ENCODE data around the gene MEFV.

The MEFV gene

GRCh38 chr16:3256146-3256865, at the start of gene MEFV:
Gene MEFV (minus strand): TSS chr16:3256633. CDS start chr16:3256587, 46 bp downstream.
- TF ChIP-seq, protein P1, sequence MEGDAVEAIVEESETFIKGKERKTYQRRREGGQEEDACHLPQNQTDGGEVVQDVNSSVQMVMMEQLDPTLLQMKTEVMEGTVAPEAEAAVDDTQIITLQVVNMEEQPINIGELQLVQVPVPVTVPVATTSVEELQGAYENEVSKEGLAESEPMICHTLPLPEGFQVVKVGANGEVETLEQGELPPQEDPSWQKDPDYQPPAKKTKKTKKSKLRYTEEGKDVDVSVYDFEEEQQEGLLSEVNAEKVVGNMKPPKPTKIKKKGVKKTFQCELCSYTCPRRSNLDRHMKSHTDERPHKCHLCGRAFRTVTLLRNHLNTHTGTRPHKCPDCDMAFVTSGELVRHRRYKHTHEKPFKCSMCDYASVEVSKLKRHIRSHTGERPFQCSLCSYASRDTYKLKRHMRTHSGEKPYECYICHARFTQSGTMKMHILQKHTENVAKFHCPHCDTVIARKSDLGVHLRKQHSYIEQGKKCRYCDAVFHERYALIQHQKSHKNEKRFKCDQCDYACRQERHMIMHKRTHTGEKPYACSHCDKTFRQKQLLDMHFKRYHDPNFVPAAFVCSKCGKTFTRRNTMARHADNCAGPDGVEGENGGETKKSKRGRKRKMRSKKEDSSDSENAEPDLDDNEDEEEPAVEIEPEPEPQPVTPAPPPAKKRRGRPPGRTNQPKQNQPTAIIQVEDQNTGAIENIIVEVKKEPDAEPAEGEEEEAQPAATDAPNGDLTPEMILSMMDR (IDR thresholded peaks at IDR 0.05; ENCODE audit: low read depth, low read length) = no peak
- H3K4me3 ChIP-seq (ENCODE audit: low read depth, low read length) = no peak within 1 kb of the TSS

DNA sequence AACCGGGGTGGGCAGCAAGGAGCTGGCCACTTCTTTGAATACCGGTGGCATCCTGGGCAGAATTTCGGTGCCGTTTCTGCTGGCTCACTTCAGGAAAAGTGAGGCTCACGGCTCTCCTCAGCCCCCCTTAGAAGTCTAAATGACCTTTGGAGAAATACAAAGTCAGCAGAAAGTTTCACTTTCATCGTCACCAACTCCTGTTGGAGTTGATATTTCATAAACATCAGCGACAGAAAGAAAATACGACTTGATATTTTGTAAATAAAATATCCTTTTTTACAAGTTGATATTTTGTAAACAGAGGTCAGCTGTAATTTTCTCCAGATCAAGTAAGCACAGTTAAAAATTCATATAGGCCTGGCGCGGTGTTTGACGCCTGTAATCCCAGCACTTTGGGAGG, 49.6 kb upstream of the MEFV start:
- peak overlapping the region; percentile 77 for H3K4me3 ChIP-seq (ENCODE audit: low read depth, low read length)
- TF ChIP-seq, protein P1 (IDR thresholded peaks at IDR 0.05; ENCODE audit: low read depth, low read length) = no peak

DNA sequence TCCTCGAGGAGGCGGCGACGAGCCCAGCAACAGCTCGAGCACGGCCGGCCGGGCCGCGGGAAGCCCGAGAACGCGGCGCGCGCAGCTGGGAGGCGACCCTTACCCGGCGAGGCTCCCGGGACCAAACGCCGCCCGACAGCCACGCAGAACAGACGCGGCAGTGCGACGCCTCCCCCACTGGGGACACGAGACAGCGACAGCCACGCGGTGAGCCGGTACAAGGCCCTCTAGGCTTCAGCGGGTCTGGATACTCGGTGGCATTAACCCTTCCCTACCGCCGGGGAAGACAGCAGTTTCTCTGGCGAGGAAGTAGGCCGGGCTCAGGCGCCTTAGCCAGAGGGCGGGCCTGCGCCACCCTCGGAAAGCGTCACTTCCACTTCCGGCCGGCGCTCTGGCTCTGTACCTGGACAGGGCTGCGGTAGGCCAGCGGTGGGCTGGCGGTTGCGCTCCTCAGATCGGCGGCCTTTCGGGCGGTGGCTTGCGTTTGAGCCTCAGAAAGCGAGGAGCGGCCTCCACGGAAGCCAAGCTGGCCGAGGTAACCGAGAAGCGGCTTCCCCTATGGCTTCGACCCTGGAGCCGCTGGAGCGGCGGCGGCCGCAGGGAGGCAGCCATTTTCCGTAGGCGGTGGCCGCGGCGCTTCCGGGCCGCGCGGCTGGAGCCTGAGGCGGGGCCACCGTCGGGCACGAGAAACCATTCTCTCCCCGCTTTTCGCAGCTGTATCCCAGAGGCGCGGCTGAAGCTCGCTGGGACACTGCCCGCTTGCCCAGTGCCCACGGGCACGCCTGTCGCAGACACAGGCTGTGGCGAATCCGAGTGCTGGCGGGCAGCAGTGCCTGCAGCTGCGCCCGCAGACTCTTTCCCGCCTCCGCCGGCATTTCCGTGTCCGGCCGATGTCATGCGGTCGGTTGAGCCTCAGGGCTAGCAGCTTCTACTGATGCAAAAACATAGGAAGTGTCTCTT, 49.0 kb upstream of the MEFV start, which contains the start of the genes TIGD7 and ZNF75A:
Gene TIGD7 (minus strand): TSS at position 322 of the 960 bp plus-strand sequence. CDS start 4,816 bp downstream, outside the sequence.
Gene ZNF75A (plus strand): TSS at position 389 of the 960 bp plus-strand sequence. CDS start 2,932 bp downstream, outside the sequence.
- TF ChIP-seq, protein P1 (IDR thresholded peaks at IDR 0.05; ENCODE audit: low read depth, low read length) = no peak
- H3K4me3 ChIP-seq (ENCODE audit: low read depth, low read length) = peak within 1 kb of the TSS; percentile 77

DNA sequence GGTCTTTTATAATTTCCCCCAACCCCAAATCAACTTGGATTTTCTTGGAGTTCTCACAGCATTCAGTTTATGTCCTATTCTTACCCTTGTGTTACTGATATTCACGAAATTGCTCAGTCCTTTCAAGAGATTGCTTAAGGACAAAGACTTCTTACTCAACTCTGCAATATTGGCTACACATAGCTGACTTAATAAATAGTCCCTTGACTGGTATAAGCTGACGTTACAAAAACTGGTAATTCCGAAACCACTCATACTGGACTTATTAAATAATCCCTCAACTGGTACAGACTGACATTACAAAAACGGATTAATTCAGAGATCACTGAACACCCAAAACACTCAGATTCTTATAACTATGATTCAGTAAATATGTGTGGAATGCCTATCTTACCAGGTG, 47.9 kb upstream of the MEFV start:
- H3K4me3 ChIP-seq (ENCODE audit: low read depth, low read length) = peak overlapping the region; percentile 77
- TF ChIP-seq, protein P1 (IDR thresholded peaks at IDR 0.05; ENCODE audit: low read depth, low read length) = no peak

GRCh38 chr16:3295783-3296182, 39.4 kb upstream of the MEFV start:
- TF ChIP-seq, protein P1 (IDR thresholded peaks at IDR 0.05; ENCODE audit: low read depth, low read length) = no peak
- H3K4me3 ChIP-seq (ENCODE audit: low read depth, low read length) = no peak overlapping the region

DNA sequence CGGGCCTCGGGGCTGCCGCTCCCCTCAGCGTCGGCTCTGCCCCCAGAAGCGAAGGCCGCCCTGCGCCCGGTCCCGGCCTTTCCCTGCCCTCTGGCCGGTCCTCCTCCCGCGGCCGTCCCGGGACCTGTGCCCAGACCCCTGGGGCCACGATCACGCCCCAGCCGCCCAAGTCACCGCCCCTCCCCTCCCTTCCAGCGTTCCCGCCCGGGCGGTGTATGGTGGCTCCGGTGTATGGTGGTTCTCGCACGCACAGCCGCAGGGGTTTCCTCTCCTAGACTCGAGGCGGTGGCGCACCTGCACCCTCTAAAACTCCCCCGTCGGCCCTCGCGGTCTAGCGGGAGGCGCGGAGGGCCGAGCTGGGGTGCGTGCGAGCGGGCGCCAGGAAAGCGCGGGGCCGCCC, 38.8 kb upstream of the MEFV start:
- TF ChIP-seq, protein P1 (IDR thresholded peaks at IDR 0.05; ENCODE audit: low read depth, low read length) = no peak
- H3K4me3 ChIP-seq (ENCODE audit: low read depth, low read length) = no peak overlapping the region

Measured in WI38 (cell line).